ENCODE measurements around the gene ZNF644. TPM values are rescaled to one million over a fixed set of nuclear protein-coding genes. Genes with fewer than 3 reads are reported as not detected.

ZNF644 gene
- total RNA-seq, 1 experiment from 2014 or later, result 36.5 TPM

DNA sequence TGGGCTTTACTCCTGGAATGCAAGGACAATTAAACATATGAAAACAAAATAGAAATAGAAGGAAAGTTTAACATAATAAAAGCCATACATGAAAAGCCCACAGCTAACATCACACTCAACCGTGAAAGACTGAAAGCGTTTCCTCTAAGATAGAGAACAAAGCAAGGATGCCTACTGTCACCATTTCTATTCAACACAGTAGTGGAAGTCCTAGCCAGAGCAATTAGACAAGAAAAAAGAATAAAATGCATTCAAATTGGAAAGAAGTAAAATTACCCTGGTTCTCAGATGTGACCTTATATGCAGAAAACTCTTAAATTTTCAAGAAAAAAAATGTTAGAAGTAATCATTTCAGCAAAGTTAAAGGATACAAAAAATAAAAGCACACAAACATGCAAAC, 34.0 kb downstream of the ZNF644 start:
- Histone ChIP-seq H4K20me1 (ENCODE audit: insufficient read depth) (peaks cover 95% of the 10 kb centered on the region), H3K79me2 (ENCODE audit: low read depth) (peaks cover 100% of the 10 kb centered on the region), H3K4me3 (no peak overlapping the region), H3K9me3 (ENCODE audit: insufficient read depth, low read depth) (peaks cover 9% of the 10 kb centered on the region; the same call in 1 of the 2 replicates), H2AFZ (no peak overlapping the region), H3K27me3 (ENCODE audit: insufficient read depth, low read depth) (no peaks in the 10 kb centered on the region), H3K4me2 (no peak overlapping the region), H3K27ac (no peak overlapping the region), H3K4me1 (replicated peaks; ENCODE audit: insufficient read depth) (no peaks in the 10 kb centered on the region), H3F3A (ENCODE audit: insufficient read depth, low read depth) (0 out of 2 replicates have a peak, but pooled peaks cover 5% of the 10 kb centered on the region), H3K9me2 (ENCODE audit: insufficient read depth) (no peaks in the 10 kb centered on the region), H3K36me3 (ENCODE audit: low read depth) (peaks cover 47% of the 10 kb centered on the region)
- no TSS peak for BruUV-seq (replicated peaks)
- CTCF ChIA-PET, result no interaction called here
- TF ChIP-seq, protein P1, sequence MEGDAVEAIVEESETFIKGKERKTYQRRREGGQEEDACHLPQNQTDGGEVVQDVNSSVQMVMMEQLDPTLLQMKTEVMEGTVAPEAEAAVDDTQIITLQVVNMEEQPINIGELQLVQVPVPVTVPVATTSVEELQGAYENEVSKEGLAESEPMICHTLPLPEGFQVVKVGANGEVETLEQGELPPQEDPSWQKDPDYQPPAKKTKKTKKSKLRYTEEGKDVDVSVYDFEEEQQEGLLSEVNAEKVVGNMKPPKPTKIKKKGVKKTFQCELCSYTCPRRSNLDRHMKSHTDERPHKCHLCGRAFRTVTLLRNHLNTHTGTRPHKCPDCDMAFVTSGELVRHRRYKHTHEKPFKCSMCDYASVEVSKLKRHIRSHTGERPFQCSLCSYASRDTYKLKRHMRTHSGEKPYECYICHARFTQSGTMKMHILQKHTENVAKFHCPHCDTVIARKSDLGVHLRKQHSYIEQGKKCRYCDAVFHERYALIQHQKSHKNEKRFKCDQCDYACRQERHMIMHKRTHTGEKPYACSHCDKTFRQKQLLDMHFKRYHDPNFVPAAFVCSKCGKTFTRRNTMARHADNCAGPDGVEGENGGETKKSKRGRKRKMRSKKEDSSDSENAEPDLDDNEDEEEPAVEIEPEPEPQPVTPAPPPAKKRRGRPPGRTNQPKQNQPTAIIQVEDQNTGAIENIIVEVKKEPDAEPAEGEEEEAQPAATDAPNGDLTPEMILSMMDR (conservative IDR thresholded peaks at IDR 0.05), result no peak
- no peak for TF ChIP-seq EZH2 (IDR thresholded peaks at IDR 0.05; ENCODE audit: low read depth)
- intact Hi-C loops (cut with micrococcal nuclease; ENCODE audit: unreplicated experiment), result no loop called here
- DNase-seq, result no peak
- POLR2A ChIA-PET (ENCODE audit: unreplicated experiment), result no interaction called here

GRCh38 chr1:90986953-90987352, 34.9 kb downstream of the ZNF644 start:
- ChIA-PET CTCF (interaction anchor here (0.6 kb wide), 2 partner anchors 35 to 178 kb away, joined by 7 to 8 read pairs; partner anchors contain the start of gene ZNF644), POLR2A (ENCODE audit: unreplicated experiment) (no interaction called here)
- intact Hi-C loops (cut with micrococcal nuclease; ENCODE audit: unreplicated experiment), result no loop called here
- no peaks in the 10 kb centered on the region for H3K27me3 ChIP-seq (ENCODE audit: insufficient read depth, low read depth)
- H3K36me3 ChIP-seq (ENCODE audit: low read depth), result peaks cover 42% of the 10 kb centered on the region
- H4K20me1 ChIP-seq (ENCODE audit: insufficient read depth), result peaks cover 89% of the 10 kb centered on the region
- H3K4me2 ChIP-seq, result no peak overlapping the region
- DNase-seq, result no peak
- H3F3A ChIP-seq (ENCODE audit: insufficient read depth, low read depth), result 0 out of 2 replicates have a peak, but pooled peaks cover 5% of the 10 kb centered on the region
- no peaks in the 10 kb centered on the region for H3K9me2 ChIP-seq (ENCODE audit: insufficient read depth)
- no peak overlapping the region for H3K27ac ChIP-seq
- no peak overlapping the region for H2AFZ ChIP-seq
- H3K79me2 ChIP-seq (ENCODE audit: low read depth), result peaks cover 97% of the 10 kb centered on the region
- TF ChIP-seq EZH2 (IDR thresholded peaks at IDR 0.05; ENCODE audit: low read depth), result no peak
- TF ChIP-seq, protein P1 (conservative IDR thresholded peaks at IDR 0.05), result no peak
- H3K9me3 ChIP-seq (ENCODE audit: insufficient read depth, low read depth), result peaks cover 9% of the 10 kb centered on the region; the same call in 1 of the 2 replicates
- H3K4me1 ChIP-seq (replicated peaks; ENCODE audit: insufficient read depth), result no peaks in the 10 kb centered on the region
- no TSS peak for BruUV-seq (replicated peaks)
- H3K4me3 ChIP-seq, result no peak overlapping the region

- peaks cover 85% of the 10 kb centered on the region for H3K79me2 ChIP-seq (ENCODE audit: low read depth)
- H3K27ac ChIP-seq, result no peak overlapping the region
- BruUV-seq (replicated peaks), result no TSS peak
- TF ChIP-seq, protein P1 (conservative IDR thresholded peaks at IDR 0.05), result no peak
- TF ChIP-seq EZH2 (IDR thresholded peaks at IDR 0.05; ENCODE audit: low read depth), result no peak
- no peak for DNase-seq
- no peak overlapping the region for H2AFZ ChIP-seq
- H3K4me3 ChIP-seq, result no peak overlapping the region
- ChIA-PET POLR2A (ENCODE audit: unreplicated experiment) (no interaction called here), CTCF (no interaction called here)
- intact Hi-C loops (cut with micrococcal nuclease; ENCODE audit: unreplicated experiment), result loop anchor here (10.0 kb wide), 1 partner anchor 187 kb away; no protein-coding TSS in a partner anchor
- H3F3A ChIP-seq (ENCODE audit: insufficient read depth, low read depth), result peaks cover 11% of the 10 kb centered on the region; the same call in 1 of the 2 replicates
- H3K9me2 ChIP-seq (ENCODE audit: insufficient read depth), result no peaks in the 10 kb centered on the region
- H3K36me3 ChIP-seq (ENCODE audit: low read depth), result peaks cover 49% of the 10 kb centered on the region
- peaks cover 9% of the 10 kb centered on the region for H3K4me1 ChIP-seq (replicated peaks; ENCODE audit: insufficient read depth)
- H3K4me2 ChIP-seq, result no peak overlapping the region
- H4K20me1 ChIP-seq (ENCODE audit: insufficient read depth), result peaks cover 27% of the 10 kb centered on the region
- H3K9me3 ChIP-seq (ENCODE audit: insufficient read depth, low read depth), result no peaks in the 10 kb centered on the region
- H3K27me3 ChIP-seq (ENCODE audit: insufficient read depth, low read depth), result no peaks in the 10 kb centered on the region
Measured at GRCh38 chr1:90977522-90977921, 44.3 kb downstream of the ZNF644 start.
